ENCODE measurements around the gene EPHB2. TPM values are rescaled to one million over a fixed set of nuclear protein-coding genes. Genes with fewer than 3 reads are reported as not detected.

The EPHB2 gene
- total and polyA plus RNA-seq, 8 donors, result 0.13 to 88.1 (median 2.6) TPM; not detected in 1

DNA sequence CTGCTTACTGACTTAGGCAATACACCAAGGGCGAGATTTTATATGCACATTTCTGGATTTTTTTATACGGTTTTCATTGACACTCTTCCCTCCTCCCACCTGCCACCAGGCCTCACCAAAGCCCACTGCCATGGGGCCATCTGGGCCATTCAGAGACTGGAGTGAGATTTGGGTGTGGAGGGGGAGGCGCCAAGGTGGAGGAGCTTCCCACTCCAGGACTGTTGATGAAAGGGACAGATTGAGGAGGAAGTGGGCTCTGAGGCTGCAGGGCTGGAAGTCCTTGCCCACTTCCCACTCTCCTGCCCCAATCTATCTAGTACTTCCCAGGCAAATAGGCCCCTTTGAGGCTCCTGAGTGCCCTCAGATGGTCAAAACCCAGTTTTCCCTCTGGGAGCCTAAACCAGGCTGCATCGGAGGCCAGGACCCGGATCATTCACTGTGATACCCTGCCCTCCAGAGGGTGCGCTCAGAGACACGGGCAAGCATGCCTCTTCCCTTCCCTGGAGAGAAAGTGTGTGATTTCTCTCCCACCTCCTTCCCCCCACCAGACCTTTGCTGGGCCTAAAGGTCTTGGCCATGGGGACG lies 204.1 kb downstream of the EPHB2 start:
- Histone ChIP-seq H3K4me3 (no peak overlapping the region), H3K4me1 (peaks cover 0 to 4% (median 0%) of the 10 kb centered on the region in 4 donors), H3K27ac (no peak overlapping the region), H3K9me3 (no peaks in the 10 kb centered on the region), H3K36me3 (no peaks in the 10 kb centered on the region), H3K27me3 (peaks cover 0 to 31% (median 0%) of the 10 kb centered on the region in 3 donors)
- intact Hi-C loops (cut with DNase I; ENCODE audit: low total_unique reads), result no loop called here
- TF ChIP-seq, protein P1, sequence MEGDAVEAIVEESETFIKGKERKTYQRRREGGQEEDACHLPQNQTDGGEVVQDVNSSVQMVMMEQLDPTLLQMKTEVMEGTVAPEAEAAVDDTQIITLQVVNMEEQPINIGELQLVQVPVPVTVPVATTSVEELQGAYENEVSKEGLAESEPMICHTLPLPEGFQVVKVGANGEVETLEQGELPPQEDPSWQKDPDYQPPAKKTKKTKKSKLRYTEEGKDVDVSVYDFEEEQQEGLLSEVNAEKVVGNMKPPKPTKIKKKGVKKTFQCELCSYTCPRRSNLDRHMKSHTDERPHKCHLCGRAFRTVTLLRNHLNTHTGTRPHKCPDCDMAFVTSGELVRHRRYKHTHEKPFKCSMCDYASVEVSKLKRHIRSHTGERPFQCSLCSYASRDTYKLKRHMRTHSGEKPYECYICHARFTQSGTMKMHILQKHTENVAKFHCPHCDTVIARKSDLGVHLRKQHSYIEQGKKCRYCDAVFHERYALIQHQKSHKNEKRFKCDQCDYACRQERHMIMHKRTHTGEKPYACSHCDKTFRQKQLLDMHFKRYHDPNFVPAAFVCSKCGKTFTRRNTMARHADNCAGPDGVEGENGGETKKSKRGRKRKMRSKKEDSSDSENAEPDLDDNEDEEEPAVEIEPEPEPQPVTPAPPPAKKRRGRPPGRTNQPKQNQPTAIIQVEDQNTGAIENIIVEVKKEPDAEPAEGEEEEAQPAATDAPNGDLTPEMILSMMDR (IDR thresholded peaks at IDR 0.05), result no peak
- no peak for TF ChIP-seq POLR2AphosphoS5 (IDR thresholded peaks at IDR 0.05)
- TF ChIP-seq POLR2A (IDR thresholded peaks at IDR 0.05), result no peak
- TF ChIP-seq EP300 (IDR thresholded peaks at IDR 0.05), result no peak
- DNase-seq, result no peak
- 82 to 85% (median 84%) methylated on average over 8 of the region's 8 CpGs for WGBS, 5 donors

DNA sequence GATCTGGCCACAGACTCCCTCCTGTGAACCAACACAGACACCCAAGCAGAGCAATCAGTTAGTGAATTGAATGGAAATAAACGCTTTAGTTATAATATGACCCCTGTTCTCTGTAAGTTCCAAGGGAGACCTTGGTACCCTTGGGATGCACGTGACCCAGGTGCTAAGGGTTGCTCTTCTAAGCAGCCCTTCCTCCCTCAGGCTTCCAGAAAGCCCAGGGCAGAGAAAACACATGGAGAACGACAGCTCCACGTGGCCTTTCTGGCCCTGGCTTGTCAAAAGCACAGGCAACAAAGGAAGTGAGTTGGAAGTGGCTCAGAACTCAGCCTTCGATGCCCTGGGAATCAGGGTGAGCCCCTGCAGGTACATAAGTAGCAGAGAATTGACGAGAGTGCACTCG lies 204.6 kb downstream of the EPHB2 start:
- Histone ChIP-seq H3K9me3 (no peaks in the 10 kb centered on the region), H3K4me3 (no peak overlapping the region), H3K4me1 (peaks cover 0 to 4% (median 0%) of the 10 kb centered on the region in 4 donors), H3K36me3 (no peaks in the 10 kb centered on the region), H3K27ac (no peak overlapping the region), H3K27me3 (peaks cover 0 to 31% (median 0%) of the 10 kb centered on the region in 3 donors)
- 60 to 73% (median 67%) methylated on average over 7 of the region's 7 CpGs for WGBS, 5 donors
- TF ChIP-seq POLR2A (IDR thresholded peaks at IDR 0.05), result no peak
- TF ChIP-seq, protein P1 (IDR thresholded peaks at IDR 0.05), result no peak
- TF ChIP-seq EP300 (IDR thresholded peaks at IDR 0.05), result no peak
- TF ChIP-seq POLR2AphosphoS5 (IDR thresholded peaks at IDR 0.05), result no peak
- DNase-seq, result no peak
- intact Hi-C loops (cut with DNase I; ENCODE audit: low total_unique reads), result no loop called here

DNA sequence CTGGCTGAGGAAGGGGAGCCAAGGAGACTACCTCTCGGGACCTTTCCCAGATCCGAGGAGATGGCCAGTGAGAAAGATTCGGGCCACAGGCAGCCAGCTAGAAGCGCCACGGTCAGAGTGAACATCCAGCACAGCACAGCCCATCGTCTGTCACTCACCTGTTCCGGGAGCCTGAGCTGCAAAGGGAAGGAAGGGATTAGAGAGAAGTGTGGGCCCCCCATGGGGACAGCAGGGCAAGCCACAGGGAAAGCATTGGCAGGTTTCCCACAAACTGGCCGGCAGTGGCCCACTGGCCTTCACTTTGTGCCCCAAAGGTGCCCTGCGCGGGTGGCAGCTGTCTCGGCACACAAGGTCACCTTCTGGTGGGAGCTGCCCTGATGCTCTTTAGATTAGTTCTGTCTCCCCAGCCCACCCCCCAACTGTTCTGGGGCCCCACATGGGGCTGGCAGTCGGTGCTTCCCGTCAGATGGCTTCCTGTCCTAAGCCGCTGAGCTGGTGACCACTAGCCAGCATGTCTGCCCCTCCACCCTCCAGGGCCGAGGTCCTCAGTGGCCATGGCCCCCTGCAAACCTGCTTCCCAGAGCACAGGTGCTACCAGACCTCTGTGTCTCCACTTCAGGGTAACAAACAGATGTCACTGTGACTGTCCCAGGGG lies 205.3 kb downstream of the EPHB2 start:
- peaks cover 0 to 4% (median 0%) of the 10 kb centered on the region in 4 donors for H3K4me1 ChIP-seq
- peak in 1 of 2 donors; percentile 17 for DNase-seq
- WGBS, 5 donors, result 52 to 61% (median 59%) methylated on average over 12 to 15 of the region's 15 CpGs
- H3K9me3 ChIP-seq, result no peaks in the 10 kb centered on the region
- no peak overlapping the region for H3K27ac ChIP-seq
- TF ChIP-seq POLR2A (IDR thresholded peaks at IDR 0.05), result no peak
- no peak for TF ChIP-seq POLR2AphosphoS5 (IDR thresholded peaks at IDR 0.05)
- TF ChIP-seq EP300 (IDR thresholded peaks at IDR 0.05), result no peak
- TF ChIP-seq, protein P1 (IDR thresholded peaks at IDR 0.05), result no peak
- H3K4me3 ChIP-seq, result no peak overlapping the region
- H3K27me3 ChIP-seq, result peaks cover 0 to 31% (median 0%) of the 10 kb centered on the region in 3 donors
- no peaks in the 10 kb centered on the region for H3K36me3 ChIP-seq
- intact Hi-C loops (cut with DNase I; ENCODE audit: low total_unique reads), result no loop called here

DNA sequence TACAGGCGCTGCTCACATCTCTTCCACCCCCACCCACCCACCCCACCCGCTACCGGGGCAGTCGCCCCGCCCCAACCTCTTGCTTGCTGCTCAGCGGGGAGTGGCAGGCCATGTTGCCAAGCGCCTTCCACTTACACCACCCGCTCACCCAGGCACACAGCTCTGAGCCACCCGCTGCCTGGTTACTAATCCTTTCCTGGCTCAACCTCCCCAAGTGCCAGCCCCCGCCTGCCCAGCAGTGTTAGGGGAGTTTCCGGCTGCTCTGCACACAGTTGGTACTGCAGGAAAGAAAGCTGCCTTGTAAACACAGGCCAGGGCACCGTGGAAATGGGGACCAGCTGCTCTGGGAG lies 205.8 kb downstream of the EPHB2 start:
- no peak overlapping the region for H3K27ac ChIP-seq
- peak in 1 of 2 donors; percentile 75 for DNase-seq
- peaks cover 0 to 4% (median 0%) of the 10 kb centered on the region in 4 donors for H3K4me1 ChIP-seq
- 26 to 39% (median 28%) methylated on average over 2 to 12 of the region's 12 CpGs for WGBS, 5 donors
- no peaks in the 10 kb centered on the region for H3K9me3 ChIP-seq
- no peaks in the 10 kb centered on the region for H3K36me3 ChIP-seq
- H3K4me3 ChIP-seq, result no peak overlapping the region
- TF ChIP-seq, protein P1 (IDR thresholded peaks at IDR 0.05), result no peak
- TF ChIP-seq POLR2A (IDR thresholded peaks at IDR 0.05), result no peak
- no peak for TF ChIP-seq EP300 (IDR thresholded peaks at IDR 0.05)
- no peak for TF ChIP-seq POLR2AphosphoS5 (IDR thresholded peaks at IDR 0.05)
- peaks cover 0 to 29% (median 0%) of the 10 kb centered on the region in 3 donors for H3K27me3 ChIP-seq
- intact Hi-C loops (cut with DNase I; ENCODE audit: low total_unique reads), result no loop called here
